MM.1S (cell line): Measurements from ENCODE around the gene RNF130.

Source experiments
- CTCF ChIP-seq: fragments of 300-600 bp; sonication (generic); IDR thresholded peaks from 2 replicates; pipeline ENCODE4 v1.5.1; 2016; ENCODE audit warnings: antibody characterized with exemption, low read length, mixed read lengths
- EZH2 ChIP-seq: fragments of 300-600 bp; sonication (generic); optimal IDR thresholded peaks from 2 replicates; pipeline ENCODE3; 2017; ENCODE audit warnings: low read depth, mild to moderate bottlenecking, antibody characterized with exemption, low read length, mixed read lengths

- no peak for TF ChIP-seq CTCF
- no peak for TF ChIP-seq EZH2
Observed at GRCh38 chr5:180098991-180099732, 27.6 kb upstream of the RNF130 start.
